ENCODE data around the gene INF2.

DNA sequence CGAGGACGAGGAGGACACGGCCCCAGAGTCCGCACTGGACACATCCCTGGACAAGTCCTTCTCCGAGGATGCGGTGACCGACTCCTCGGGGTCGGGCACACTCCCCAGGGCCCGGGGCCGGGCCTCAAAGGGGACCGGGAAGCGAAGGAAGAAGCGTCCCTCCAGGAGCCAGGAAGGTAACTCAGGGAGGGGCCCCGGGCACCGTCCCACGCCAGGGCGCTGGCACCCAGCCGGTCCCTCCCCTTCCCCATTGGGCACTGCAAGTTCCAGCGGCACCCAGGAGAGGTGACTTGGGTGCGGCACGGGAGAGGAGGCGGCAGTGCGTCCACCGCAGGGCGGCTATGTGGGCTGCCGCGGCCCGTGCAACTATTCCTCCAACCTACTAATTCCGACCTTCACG lies 25.3 kb downstream of the INF2 start:
- TF ChIP-seq, protein P1, sequence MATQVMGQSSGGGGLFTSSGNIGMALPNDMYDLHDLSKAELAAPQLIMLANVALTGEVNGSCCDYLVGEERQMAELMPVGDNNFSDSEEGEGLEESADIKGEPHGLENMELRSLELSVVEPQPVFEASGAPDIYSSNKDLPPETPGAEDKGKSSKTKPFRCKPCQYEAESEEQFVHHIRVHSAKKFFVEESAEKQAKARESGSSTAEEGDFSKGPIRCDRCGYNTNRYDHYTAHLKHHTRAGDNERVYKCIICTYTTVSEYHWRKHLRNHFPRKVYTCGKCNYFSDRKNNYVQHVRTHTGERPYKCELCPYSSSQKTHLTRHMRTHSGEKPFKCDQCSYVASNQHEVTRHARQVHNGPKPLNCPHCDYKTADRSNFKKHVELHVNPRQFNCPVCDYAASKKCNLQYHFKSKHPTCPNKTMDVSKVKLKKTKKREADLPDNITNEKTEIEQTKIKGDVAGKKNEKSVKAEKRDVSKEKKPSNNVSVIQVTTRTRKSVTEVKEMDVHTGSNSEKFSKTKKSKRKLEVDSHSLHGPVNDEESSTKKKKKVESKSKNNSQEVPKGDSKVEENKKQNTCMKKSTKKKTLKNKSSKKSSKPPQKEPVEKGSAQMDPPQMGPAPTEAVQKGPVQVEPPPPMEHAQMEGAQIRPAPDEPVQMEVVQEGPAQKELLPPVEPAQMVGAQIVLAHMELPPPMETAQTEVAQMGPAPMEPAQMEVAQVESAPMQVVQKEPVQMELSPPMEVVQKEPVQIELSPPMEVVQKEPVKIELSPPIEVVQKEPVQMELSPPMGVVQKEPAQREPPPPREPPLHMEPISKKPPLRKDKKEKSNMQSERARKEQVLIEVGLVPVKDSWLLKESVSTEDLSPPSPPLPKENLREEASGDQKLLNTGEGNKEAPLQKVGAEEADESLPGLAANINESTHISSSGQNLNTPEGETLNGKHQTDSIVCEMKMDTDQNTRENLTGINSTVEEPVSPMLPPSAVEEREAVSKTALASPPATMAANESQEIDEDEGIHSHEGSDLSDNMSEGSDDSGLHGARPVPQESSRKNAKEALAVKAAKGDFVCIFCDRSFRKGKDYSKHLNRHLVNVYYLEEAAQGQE (IDR thresholded peaks at IDR 0.05; ENCODE audit: unreplicated experiment): no peak
- TF ChIP-seq, protein P2, sequence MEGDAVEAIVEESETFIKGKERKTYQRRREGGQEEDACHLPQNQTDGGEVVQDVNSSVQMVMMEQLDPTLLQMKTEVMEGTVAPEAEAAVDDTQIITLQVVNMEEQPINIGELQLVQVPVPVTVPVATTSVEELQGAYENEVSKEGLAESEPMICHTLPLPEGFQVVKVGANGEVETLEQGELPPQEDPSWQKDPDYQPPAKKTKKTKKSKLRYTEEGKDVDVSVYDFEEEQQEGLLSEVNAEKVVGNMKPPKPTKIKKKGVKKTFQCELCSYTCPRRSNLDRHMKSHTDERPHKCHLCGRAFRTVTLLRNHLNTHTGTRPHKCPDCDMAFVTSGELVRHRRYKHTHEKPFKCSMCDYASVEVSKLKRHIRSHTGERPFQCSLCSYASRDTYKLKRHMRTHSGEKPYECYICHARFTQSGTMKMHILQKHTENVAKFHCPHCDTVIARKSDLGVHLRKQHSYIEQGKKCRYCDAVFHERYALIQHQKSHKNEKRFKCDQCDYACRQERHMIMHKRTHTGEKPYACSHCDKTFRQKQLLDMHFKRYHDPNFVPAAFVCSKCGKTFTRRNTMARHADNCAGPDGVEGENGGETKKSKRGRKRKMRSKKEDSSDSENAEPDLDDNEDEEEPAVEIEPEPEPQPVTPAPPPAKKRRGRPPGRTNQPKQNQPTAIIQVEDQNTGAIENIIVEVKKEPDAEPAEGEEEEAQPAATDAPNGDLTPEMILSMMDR (conservative IDR thresholded peaks at IDR 0.05; ENCODE audit: low read depth in 2 of 2): no peak
- TF ChIP-seq POLR2AphosphoS5 (IDR thresholded peaks at IDR 0.05; ENCODE audit: low read depth) (no peak), JUNB (IDR thresholded peaks at IDR 0.05; ENCODE audit: unreplicated experiment) (no peak), EZH2 (IDR thresholded peaks at IDR 0.05; ENCODE audit: low read depth, unreplicated experiment) (no peak), EZH2phosphoT487 (IDR thresholded peaks at IDR 0.05; ENCODE audit: unreplicated experiment) (no peak), ZNF114 (CRISPR knock-in tag; IDR thresholded peaks at IDR 0.05) (no peak), CREB1 (CRISPR knock-in tag; IDR thresholded peaks at IDR 0.05; ENCODE audit: low read depth) (no peak), NANOG (IDR thresholded peaks at IDR 0.05; ENCODE audit: borderline replicate concordance) (no peak), ZNF331 (CRISPR knock-in tag; IDR thresholded peaks at IDR 0.05; ENCODE audit: low read depth) (no peak)
- TF ChIP-seq, protein P3, sequence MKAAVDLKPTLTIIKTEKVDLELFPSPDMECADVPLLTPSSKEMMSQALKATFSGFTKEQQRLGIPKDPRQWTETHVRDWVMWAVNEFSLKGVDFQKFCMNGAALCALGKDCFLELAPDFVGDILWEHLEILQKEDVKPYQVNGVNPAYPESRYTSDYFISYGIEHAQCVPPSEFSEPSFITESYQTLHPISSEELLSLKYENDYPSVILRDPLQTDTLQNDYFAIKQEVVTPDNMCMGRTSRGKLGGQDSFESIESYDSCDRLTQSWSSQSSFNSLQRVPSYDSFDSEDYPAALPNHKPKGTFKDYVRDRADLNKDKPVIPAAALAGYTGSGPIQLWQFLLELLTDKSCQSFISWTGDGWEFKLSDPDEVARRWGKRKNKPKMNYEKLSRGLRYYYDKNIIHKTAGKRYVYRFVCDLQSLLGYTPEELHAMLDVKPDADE (IDR thresholded peaks at IDR 0.05): no peak
